ENCODE results near the gene PCNX2.

Gene PCNX2, protein sequence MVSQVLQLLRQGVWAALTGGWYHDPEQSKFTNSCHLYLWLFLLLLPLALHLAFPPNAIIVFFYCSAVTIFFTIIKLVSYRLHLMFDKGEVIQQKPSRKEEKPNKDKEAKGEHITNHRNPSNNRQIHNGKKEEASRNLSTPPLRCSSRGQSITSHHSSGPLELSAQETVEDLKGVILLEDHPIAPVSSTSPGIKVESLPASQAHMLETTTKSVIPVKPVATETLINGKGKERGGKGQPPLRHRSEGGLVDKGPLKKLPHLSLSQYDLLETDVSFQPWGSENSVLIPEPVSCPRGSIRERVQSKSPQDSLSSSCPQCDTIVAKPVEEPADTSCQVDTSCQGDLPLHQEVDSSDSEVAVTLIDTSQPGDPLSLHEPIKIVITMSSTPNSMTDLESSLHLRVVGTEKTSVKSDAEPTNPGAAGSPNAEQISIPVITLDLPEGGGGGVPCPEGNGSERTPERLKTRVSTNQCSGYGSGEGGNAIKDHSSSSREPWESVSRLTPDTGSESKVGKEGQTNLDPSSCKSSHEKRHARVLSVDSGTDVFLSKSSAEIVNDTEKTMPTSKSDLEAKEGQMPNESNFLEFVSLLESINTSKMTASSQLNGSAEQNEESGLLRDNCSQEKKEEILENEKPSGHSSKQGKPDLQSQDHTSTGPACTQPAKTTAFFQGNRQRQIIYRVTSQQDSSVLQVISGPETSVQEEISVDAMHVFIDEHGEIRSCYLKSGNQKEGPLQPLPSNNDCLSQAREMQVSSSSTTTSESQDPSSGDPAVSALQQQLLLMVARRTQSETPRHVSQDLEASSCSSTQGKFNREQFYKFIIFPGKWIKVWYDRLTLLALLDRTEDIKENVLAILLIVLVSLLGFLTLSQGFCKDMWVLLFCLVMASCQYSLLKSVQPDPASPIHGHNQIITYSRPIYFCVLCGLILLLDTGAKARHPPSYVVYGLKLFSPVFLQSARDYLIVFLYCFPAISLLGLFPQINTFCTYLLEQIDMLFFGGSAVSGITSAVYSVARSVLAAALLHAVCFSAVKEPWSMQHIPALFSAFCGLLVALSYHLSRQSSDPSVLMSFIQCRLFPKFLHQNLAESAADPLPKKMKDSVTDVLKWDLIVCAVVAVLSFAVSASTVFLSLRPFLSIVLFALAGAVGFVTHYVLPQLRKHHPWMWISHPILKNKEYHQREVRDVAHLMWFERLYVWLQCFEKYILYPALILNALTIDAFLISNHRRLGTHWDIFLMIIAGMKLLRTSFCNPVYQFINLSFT (N-terminal part only)

DNA sequence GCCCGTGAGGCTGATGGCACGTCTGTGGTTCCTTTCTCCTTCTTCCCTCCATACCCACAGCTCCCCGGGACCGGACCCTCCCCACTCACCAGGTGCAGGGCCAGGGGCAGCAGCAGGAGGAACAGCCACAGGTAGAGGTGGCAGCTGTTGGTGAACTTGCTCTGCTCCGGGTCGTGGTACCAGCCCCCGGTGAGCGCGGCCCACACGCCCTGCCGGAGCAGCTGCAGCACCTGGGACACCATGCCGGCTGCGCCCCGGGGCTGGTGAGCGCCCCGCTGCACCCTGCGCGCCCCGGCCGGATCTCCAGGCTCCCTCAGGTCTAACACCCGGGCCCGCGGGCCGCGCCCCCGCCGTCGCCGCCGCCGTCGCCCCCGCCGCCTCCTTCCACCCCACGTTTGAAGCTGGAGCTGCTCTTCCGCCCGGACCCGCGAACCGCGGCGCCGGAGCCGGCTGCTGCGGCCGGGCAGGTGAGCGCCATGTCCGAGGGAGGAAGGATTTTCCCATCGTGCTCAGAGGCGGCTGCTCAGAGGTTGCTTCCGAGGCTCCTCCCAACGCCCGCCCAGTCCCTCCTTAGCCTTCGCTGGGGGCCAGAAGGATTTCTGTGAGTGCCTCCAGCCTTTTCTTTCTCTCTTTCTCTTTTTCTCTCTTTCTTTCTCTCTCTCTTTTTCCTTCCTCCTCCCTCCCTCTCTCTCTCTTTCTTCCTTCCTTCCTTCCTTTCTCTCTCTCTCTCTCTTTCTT is at the start of gene PCNX2:
TSS of gene PCNX2 (minus strand) at position 489 of the 738 bp plus-strand sequence. CDS start at position 242, 247 bp downstream.
- DNase-seq (ENCODE audit: low read depth, low spot score): peak; percentile 86

- no peak for DNase-seq (ENCODE audit: low read depth, low spot score)
Observed at GRCh38 chr1:233343262-233343661, 47.7 kb upstream of the PCNX2 start.

DNA sequence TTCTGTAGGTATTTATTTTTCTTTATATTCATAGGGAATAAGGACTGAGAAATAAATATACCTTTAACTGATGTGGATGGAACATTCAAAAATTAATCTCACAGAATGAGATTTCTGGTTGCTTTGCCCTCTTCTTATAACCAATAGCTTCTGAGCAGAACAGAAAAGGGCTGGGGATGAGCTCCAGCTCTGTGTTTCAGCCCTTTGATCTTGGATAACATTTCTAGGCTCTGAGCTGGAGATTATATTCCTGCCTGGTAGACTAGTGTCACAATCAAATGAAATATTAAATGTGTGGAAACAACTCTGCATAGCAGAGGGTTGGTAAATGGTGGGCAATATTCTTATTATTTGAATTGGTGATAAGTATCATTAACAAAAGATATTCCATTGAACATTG is 46.6 kb upstream of the PCNX2 start:
- DNase-seq (ENCODE audit: low read depth, low spot score): no peak

- peak; percentile 35 for DNase-seq (ENCODE audit: low read depth, low spot score)
Observed at GRCh38 chr1:233340966-233341516, 45.5 kb upstream of the PCNX2 start.

- no peak for DNase-seq (ENCODE audit: low read depth, low spot score)
Observed at GRCh38 chr1:233340031-233340555, 44.6 kb upstream of the PCNX2 start.

GRCh38 chr1:233338102-233338501 is 42.6 kb upstream of the PCNX2 start:
- DNase-seq (ENCODE audit: low read depth, low spot score): no peak

DNA sequence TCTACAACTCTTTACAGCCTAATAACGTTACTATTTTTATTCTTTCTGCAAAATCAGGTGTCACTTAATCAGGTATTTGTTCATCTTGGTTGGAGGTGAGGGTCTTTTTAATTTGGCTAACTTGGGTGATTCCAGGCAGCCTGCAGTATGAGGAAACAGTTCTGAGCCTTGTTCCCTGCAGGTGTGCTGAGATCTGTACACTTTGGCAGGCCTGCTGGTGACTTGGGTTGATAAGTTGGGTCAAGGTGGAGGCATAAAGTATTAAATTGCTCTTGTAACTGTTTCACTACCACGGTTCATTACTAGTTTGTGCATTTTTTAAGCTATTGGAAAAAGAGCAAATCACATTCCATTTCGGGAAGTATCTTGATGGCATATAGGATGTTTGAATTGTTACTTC is 42.0 kb upstream of the PCNX2 start:
- no peak for DNase-seq (ENCODE audit: low read depth, low spot score)

- DNase-seq (ENCODE audit: low read depth, low spot score): no peak
Observed at GRCh38 chr1:233336554-233337456, 41.3 kb upstream of the PCNX2 start.

GRCh38 chr1:233334092-233334491 is 38.6 kb upstream of the PCNX2 start:
- no peak for DNase-seq (ENCODE audit: low read depth, low spot score)

DNA sequence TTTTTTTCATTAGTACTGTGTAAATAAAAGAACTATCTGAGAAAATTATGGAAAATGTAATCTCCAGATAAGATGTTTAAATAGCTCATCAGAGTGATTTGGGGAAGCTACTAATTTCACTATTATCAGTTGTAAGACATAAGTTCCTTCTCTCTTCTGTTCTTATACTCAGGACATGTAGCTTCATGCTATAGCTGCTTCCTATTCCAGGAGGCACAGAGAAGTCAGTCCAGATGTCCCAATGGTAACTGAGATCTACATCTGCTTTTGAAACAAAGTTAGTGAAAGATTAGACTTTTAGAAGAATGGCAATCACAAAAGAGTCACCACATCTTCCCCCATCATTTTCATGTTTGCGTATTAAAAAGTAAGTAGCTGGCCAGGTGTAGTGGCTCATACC is 37.6 kb upstream of the PCNX2 start:
- no peak for DNase-seq (ENCODE audit: low read depth, low spot score)

- DNase-seq (ENCODE audit: low read depth, low spot score): no peak
Observed at GRCh38 chr1:233331676-233332519, 36.4 kb upstream of the PCNX2 start.

GRCh38 chr1:233328142-233328921 is 32.8 kb upstream of the PCNX2 start:
- peak; percentile 62 for DNase-seq (ENCODE audit: low read depth, low spot score)

GRCh38 chr1:233327651-233328141 is 32.2 kb upstream of the PCNX2 start, which contains the start of gene MAP3K21:
Gene MAP3K21 (plus strand): TSS chr1:233327724. CDS start chr1:233328029, 305 bp downstream.
- no peak for DNase-seq (ENCODE audit: low read depth, low spot score)

- peak; percentile 80 for DNase-seq (ENCODE audit: low read depth, low spot score)
Observed at GRCh38 chr1:233326811-233327650, 31.5 kb upstream of the PCNX2 start.

- no peak for DNase-seq (ENCODE audit: low read depth, low spot score)
Observed at GRCh38 chr1:233326319-233326718, 30.8 kb upstream of the PCNX2 start.

DNA sequence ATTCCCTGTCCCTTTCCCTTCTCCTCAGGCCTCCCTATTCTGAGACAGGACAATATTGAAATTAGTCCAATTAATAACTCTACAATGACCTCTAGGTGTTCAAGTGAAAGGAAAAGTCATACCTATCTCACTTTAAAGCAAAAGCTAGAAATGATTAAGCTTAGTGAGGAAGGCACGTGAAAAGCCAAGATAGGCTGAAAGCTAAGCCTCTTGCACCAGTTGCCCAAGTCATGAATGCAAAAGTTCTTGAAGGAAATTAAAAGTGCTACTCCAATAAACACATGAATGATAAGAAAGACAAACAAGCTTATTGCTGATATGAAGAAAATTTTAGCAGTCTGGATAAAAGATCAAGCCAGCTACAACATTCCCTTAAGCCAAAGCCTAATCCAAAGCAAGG is 28.2 kb upstream of the PCNX2 start:
- no peak for DNase-seq (ENCODE audit: low read depth, low spot score)

- no peak for DNase-seq (ENCODE audit: low read depth, low spot score)
Observed at GRCh38 chr1:233320023-233320422, 24.5 kb upstream of the PCNX2 start.
